A673 (cell line): ENCODE measurements around the gene PPP5C. TPM values are rescaled to one million over a fixed set of nuclear protein-coding genes. Genes with fewer than 3 reads are reported as not detected.

ENCODE experiments used
- BruUV-seq: library from RNA; stranded (reverse); fragments of 400-500 nt; replicated peaks from 2 replicates; lab custom pipeline; 2021; lab: Mats Ljungman, UMichigan
- CTCF ChIA-PET: fragments of 300-600 bp; sonication (Branson Sonifier 250); formaldehyde crosslinking; loops from one replicate; lab custom pipeline; 2022; ENCODE audit warnings: antibody characterized with exemption; lab: Charles Lee
- POLR2A ChIA-PET: fragments of 300-600 bp; sonication (Branson Sonifier 250); formaldehyde crosslinking; loops from one replicate; lab custom pipeline; 2022; ENCODE audit warnings: antibody characterized with exemption; ENCODE audit not compliant: low non-redundant PET; lab: Charles Lee
- DNase-seq: peaks from one replicate; pipeline ENCODE4 v3.0.0-alpha.2; 2015; ENCODE audit warnings: low spot score
- H3K27ac ChIP-seq: fragments of 200-600 bp; sonication (generic); 2 replicates; pipeline ENCODE4 v1.5.1; 2016; ENCODE audit warnings: mixed run types, low read depth, mild to moderate bottlenecking, mixed read lengths, antibody characterized with exemption, low read length; ENCODE audit not compliant: poor library complexity, severe bottlenecking
- H3K27me3 ChIP-seq: fragments of 200-600 bp; sonication (generic); replicated peaks from 2 replicates; pipeline ENCODE4 v1.6.1; 2017; ENCODE audit warnings: mixed run types, low read depth, mild to moderate bottlenecking, mixed read lengths, antibody characterized with exemption, low read length; ENCODE audit not compliant: insufficient read depth, poor library complexity
- H3K36me3 ChIP-seq: fragments of 200-600 bp; sonication (generic); 2 replicates; pipeline ENCODE4 v1.6.1; 2016; ENCODE audit warnings: mixed run types, mild to moderate bottlenecking, mixed read lengths, antibody characterized with exemption, low read length; ENCODE audit not compliant: insufficient read depth, poor library complexity, severe bottlenecking
- H3K4me1 ChIP-seq: fragments of 200-600 bp; sonication (generic); 2 replicates; pipeline ENCODE4 v1.6.1; 2017; ENCODE audit warnings: mixed run types, mild to moderate bottlenecking, mixed read lengths, antibody characterized with exemption, low read length; ENCODE audit not compliant: insufficient read depth, poor library complexity, severe bottlenecking
- H3K4me3 ChIP-seq: fragments of 200-600 bp; sonication (generic); 2 replicates; pipeline ENCODE4 v1.5.1; 2016; ENCODE audit warnings: low read depth, mixed run types, mild to moderate bottlenecking, mixed read lengths, low read length; ENCODE audit not compliant: poor library complexity, severe bottlenecking
- H3K9me3 ChIP-seq: fragments of 200-600 bp; sonication (generic); 2 replicates; pipeline ENCODE4 v1.6.1; 2016; ENCODE audit warnings: mixed run types, low read depth, mild to moderate bottlenecking, mixed read lengths, antibody characterized with exemption, low read length; ENCODE audit not compliant: poor library complexity, severe bottlenecking
- EZH2 ChIP-seq: fragments of 200-600 bp; sonication (generic); IDR thresholded peaks from 2 replicates; pipeline ENCODE4 v1.6.1; 2017; ENCODE audit warnings: borderline replicate concordance, low read depth, mild to moderate bottlenecking, mixed read lengths, antibody characterized with exemption, low read length; ENCODE audit not compliant: poor library complexity, severe bottlenecking
- intact Hi-C: fragments of 100-400 bp; cut with micrococcal nuclease; formaldehyde crosslinking; loops from one replicate; pipeline ENCODE4 v1.10.0; 2022; ENCODE audit not compliant: unreplicated experiment
- total RNA-seq: library from RNA; stranded (reverse); gene quantifications from 2 replicates; pipeline ENCODE4 v1.2.3, GENCODE V29; 2021
- TF ChIP-seq, protein P1 (sequence below): fragments of 300-800, 200-600 bp; sonication (generic); conservative IDR thresholded peaks from 2 replicates; pipeline ENCODE4 v1.5.1; 2017; ENCODE audit warnings: low read depth, mild to moderate bottlenecking, antibody characterized with exemption, low read length, moderate library complexity, mixed read lengths

The PPP5C gene
- total RNA-seq, 1 experiment from 2014 or later = 164 TPM

- BruUV-seq = no TSS peak
- POLR2A ChIA-PET = no interaction called here
- no peak overlapping the region for H3K4me3 ChIP-seq
Observed at GRCh38 chr19:46303691-46304397, 43.0 kb upstream of the PPP5C start.

GRCh38 chr19:46306501-46306900 lies 40.4 kb upstream of the PPP5C start:
- BruUV-seq = no TSS peak
- no peak for TF ChIP-seq EZH2
- TF ChIP-seq, protein P1, sequence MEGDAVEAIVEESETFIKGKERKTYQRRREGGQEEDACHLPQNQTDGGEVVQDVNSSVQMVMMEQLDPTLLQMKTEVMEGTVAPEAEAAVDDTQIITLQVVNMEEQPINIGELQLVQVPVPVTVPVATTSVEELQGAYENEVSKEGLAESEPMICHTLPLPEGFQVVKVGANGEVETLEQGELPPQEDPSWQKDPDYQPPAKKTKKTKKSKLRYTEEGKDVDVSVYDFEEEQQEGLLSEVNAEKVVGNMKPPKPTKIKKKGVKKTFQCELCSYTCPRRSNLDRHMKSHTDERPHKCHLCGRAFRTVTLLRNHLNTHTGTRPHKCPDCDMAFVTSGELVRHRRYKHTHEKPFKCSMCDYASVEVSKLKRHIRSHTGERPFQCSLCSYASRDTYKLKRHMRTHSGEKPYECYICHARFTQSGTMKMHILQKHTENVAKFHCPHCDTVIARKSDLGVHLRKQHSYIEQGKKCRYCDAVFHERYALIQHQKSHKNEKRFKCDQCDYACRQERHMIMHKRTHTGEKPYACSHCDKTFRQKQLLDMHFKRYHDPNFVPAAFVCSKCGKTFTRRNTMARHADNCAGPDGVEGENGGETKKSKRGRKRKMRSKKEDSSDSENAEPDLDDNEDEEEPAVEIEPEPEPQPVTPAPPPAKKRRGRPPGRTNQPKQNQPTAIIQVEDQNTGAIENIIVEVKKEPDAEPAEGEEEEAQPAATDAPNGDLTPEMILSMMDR = no peak
- Histone ChIP-seq H3K9me3 (peaks cover 4% of the 10 kb centered on the region), H3K4me3 (no peak overlapping the region), H3K27me3 (no peaks in the 10 kb centered on the region), H3K27ac (no peak overlapping the region), H3K4me1 (peaks cover 3% of the 10 kb centered on the region), H3K36me3 (no peaks in the 10 kb centered on the region)
- CTCF ChIA-PET = no interaction called here
- intact Hi-C loops = no loop called here
- DNase-seq = no peak
- POLR2A ChIA-PET = no interaction called here

More at GRCh38 chr19:46303691-46304397, 43.0 kb upstream of the PPP5C start:
- H3K4me1 ChIP-seq = peaks cover 29% of the 10 kb centered on the region
- H3K27me3 ChIP-seq = no peaks in the 10 kb centered on the region
- H3K9me3 ChIP-seq = peaks cover 4% of the 10 kb centered on the region
- CTCF ChIA-PET = no interaction called here
- intact Hi-C loops = no loop called here
- peak; percentile 70 for DNase-seq
- H3K27ac ChIP-seq = peak overlapping the region; percentile 44
- TF ChIP-seq, protein P1 = no peak
- no peak for TF ChIP-seq EZH2
- H3K36me3 ChIP-seq = no peaks in the 10 kb centered on the region

DNA sequence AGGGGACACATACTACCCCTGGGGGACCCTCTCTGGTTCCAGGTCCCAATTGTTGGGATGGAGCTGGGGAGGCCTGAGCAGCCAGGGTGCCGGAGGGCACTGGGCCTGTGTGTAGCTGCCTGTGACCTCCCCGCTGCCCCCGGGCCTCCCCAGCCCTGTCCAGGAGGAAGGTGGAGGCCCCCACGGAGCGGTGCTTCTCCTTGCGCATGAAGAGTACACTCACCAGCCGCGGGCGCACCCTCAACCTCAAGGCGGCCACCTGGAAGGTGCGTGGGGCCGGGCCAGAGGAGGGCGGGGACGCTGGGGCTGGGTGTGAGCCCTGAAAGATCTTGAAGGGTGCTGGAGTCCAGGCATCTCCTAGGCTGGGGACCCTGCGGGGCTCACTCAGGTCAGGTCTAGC lies 38.4 kb upstream of the PPP5C start:
- ChIA-PET POLR2A (no interaction called here), CTCF (no interaction called here)
- intact Hi-C loops = no loop called here
- Histone ChIP-seq H3K27ac (no peak overlapping the region), H3K27me3 (no peaks in the 10 kb centered on the region), H3K4me3 (no peak overlapping the region), H3K36me3 (no peaks in the 10 kb centered on the region), H3K4me1 (peaks cover 1% of the 10 kb centered on the region), H3K9me3 (peaks cover 4% of the 10 kb centered on the region)
- no TSS peak for BruUV-seq
- DNase-seq = no peak
- TF ChIP-seq EZH2 = no peak
- TF ChIP-seq, protein P1 = no peak
